Natural killer cell (primary cell): ENCODE measurements around the gene RFX5. TPM values are rescaled to one million over a fixed set of nuclear protein-coding genes. Genes with fewer than 3 reads are reported as not detected.

Source experiments
- ATAC-seq, 3 donors: fragments of 150-1000 bp in 2 of 3; fragments of 200-7000 bp in 1 of 3; cut with Tn5 transposase; 1 replicate in 1 of 3; 2 replicates in 2 of 3; pipeline ENCODE4 v1.10.0; 2021; ENCODE audit warnings: mild to moderate bottlenecking in 2 of 3, moderate library complexity in 2 of 3
- DNase-seq, 2 donors: peaks; one replicate each; pipeline versions ENCODE4 v3.0.0 to v3.0.0-alpha.2; 2013 to 2021; ENCODE audit warnings: mixed read lengths in 1 of 2
- H3K27ac ChIP-seq: one replicate; pipeline ENCODE4 v1.5.1; 2013; ENCODE audit warnings: mild to moderate bottlenecking, low read length
- H3K27me3 ChIP-seq: one replicate; pipeline ENCODE4 v1.6.1; 2013; ENCODE audit warnings: low read length; ENCODE audit not compliant: control insufficient read depth, insufficient read depth
- H3K36me3 ChIP-seq: one replicate; pipeline ENCODE4 v1.6.1; 2013; ENCODE audit warnings: low read length; ENCODE audit not compliant: control insufficient read depth, insufficient read depth
- H3K4me1 ChIP-seq: one replicate; pipeline ENCODE4 v1.6.1; 2013; ENCODE audit warnings: low read length; ENCODE audit not compliant: control insufficient read depth, insufficient read depth
- H3K4me3 ChIP-seq: one replicate; pipeline ENCODE4 v1.5.1; 2013; ENCODE audit warnings: low read length
- H3K9me3 ChIP-seq: one replicate; pipeline ENCODE4 v1.6.1; 2013; ENCODE audit warnings: low read length; ENCODE audit not compliant: control insufficient read depth, insufficient read depth
- H3K27ac Mint-ChIP-seq, 2 donors: one replicate each; pipeline ENCODE4 v1.8.0; 2022; ENCODE audit warnings: mild to moderate bottlenecking in 2 of 2, mixed read lengths in 2 of 2, moderate library complexity in 1 of 2
- H3K27me3 Mint-ChIP-seq, 2 donors: one replicate each; pipeline ENCODE4 v1.8.0; 2022; ENCODE audit warnings: low read depth in 2 of 2, mixed read lengths in 2 of 2
- H3K36me3 Mint-ChIP-seq: one replicate; pipeline ENCODE4 v1.8.0; 2022; ENCODE audit warnings: mixed read lengths
- H3K4me1 Mint-ChIP-seq, 2 donors: one replicate each; pipeline ENCODE4 v1.8.0; 2022; ENCODE audit warnings: mixed read lengths in 2 of 2
- H3K4me3 Mint-ChIP-seq: one replicate; pipeline ENCODE4 v1.8.0; 2022; ENCODE audit warnings: mild to moderate bottlenecking, moderate library complexity, mixed read lengths
- H3K9me3 Mint-ChIP-seq, 2 donors: one replicate each; pipeline ENCODE4 v1.8.0; 2022; ENCODE audit warnings: mixed read lengths in 2 of 2
- CTCF ChIP-seq: fragments of 200-600 bp; IDR thresholded peaks from one replicate; pipeline ENCODE4 v1.8.0; 2022; ENCODE audit warnings: antibody characterized with exemption
- WGBS: methylation state at CpG from one replicate; pipeline ENCODE4 v1.1.7; 2013; ENCODE audit warnings: missing lambda C conversion rate; ENCODE audit not compliant: insufficient coverage; 5-methylcytosine and 5-hydroxymethylcytosine counted together
- intact Hi-C: fragments of 100-400 bp; cut with micrococcal nuclease; formaldehyde crosslinking; loops from one replicate; pipeline ENCODE4 v1.14.2; 2022
- total RNA-seq, 4 donors: library from RNA; stranded (reverse); fragments of 120-200 nt in 1 of 4; gene quantifications; one replicate each; pipeline versions ENCODE4 v1.2.3 to v1.2.4, GENCODE V29; 2013 to 2022

Gene RFX5
- total RNA-seq, 3 donors from 2014 or later (not counting 1 experiment from before 2014, with no cell fraction given), result 72.6 to 111 (median 110) TPM

- 72% methylated on average over 4 of the region's 5 CpGs for WGBS
- no peak for TF ChIP-seq CTCF
- intact Hi-C loops, result no loop called here
- ATAC-seq (no peak), DNase-seq (no peak)
- H3K9me3 Mint-ChIP-seq, result no peaks in the 10 kb centered on the region
- H3K27ac Mint-ChIP-seq, result peak overlapping the region; percentile 95 to 97
- Histone ChIP-seq H3K36me3 (peaks cover 13% of the 10 kb centered on the region), H3K9me3 (no peaks in the 10 kb centered on the region), H3K27me3 (no peaks in the 10 kb centered on the region), H3K4me1 (peaks cover 20% of the 10 kb centered on the region), H3K27ac (peak overlapping the region; percentile 94), H3K4me3 (no peak overlapping the region)
- H3K4me1 Mint-ChIP-seq, result peaks cover 38 to 50% of the 10 kb centered on the region in 2 donors
- no peaks in the 10 kb centered on the region for H3K36me3 Mint-ChIP-seq
- no peaks in the 10 kb centered on the region for H3K27me3 Mint-ChIP-seq
- H3K4me3 Mint-ChIP-seq, result peak overlapping the region; percentile 95
Measured at GRCh38 chr1:151325646-151326429, 21.2 kb downstream of the RFX5 start.

GRCh38 chr1:151325231-151325630 is 21.8 kb downstream of the RFX5 start:
- Mint-ChIP-seq H3K36me3 (no peaks in the 10 kb centered on the region), H3K4me1 (peaks cover 44 to 56% of the 10 kb centered on the region in 2 donors), H3K27ac (peak overlapping the region; percentile 95 to 97), H3K9me3 (no peaks in the 10 kb centered on the region), H3K27me3 (no peaks in the 10 kb centered on the region), H3K4me3 (peak overlapping the region; percentile 95)
- Histone ChIP-seq H3K4me1 (peaks cover 20% of the 10 kb centered on the region), H3K27ac (no peak overlapping the region), H3K4me3 (no peak overlapping the region), H3K9me3 (no peaks in the 10 kb centered on the region), H3K27me3 (no peaks in the 10 kb centered on the region), H3K36me3 (peaks cover 19% of the 10 kb centered on the region)
- intact Hi-C loops, result no loop called here
- WGBS, result 96% methylated on average over 6 of the region's 7 CpGs
- DNase-seq (no peak), ATAC-seq (no peak)
- TF ChIP-seq CTCF, result no peak

- Mint-ChIP-seq H3K27me3 (no peaks in the 10 kb centered on the region), H3K4me1 (peaks cover 46 to 58% of the 10 kb centered on the region in 2 donors), H3K4me3 (no peak overlapping the region), H3K9me3 (no peaks in the 10 kb centered on the region), H3K27ac (peak overlapping the region in 1 of 2 donors; percentile 45), H3K36me3 (no peaks in the 10 kb centered on the region)
- DNase-seq (no peak), ATAC-seq (no peak)
- Histone ChIP-seq H3K4me1 (peaks cover 20% of the 10 kb centered on the region), H3K4me3 (no peak overlapping the region), H3K9me3 (no peaks in the 10 kb centered on the region), H3K27me3 (no peaks in the 10 kb centered on the region), H3K27ac (no peak overlapping the region), H3K36me3 (peaks cover 20% of the 10 kb centered on the region)
- intact Hi-C loops, result no loop called here
- 93% methylated on average over 4 of the region's 4 CpGs for WGBS
- TF ChIP-seq CTCF, result no peak
Measured at GRCh38 chr1:151324390-151324930, 22.6 kb downstream of the RFX5 start.
